Pancreas (tissue), 10 donors: ENCODE data around the gene PDE3B. TPM values are rescaled to one million over a fixed set of nuclear protein-coding genes. Genes with fewer than 3 reads are reported as not detected.

Experiments
- ATAC-seq, 4 donors: fragments of 200-7000 bp; cut with Tn5 transposase; one replicate each; pipeline versions ENCODE4 v1.8.0 to v1.9.1; 2020; ENCODE audit warnings: mild to moderate bottlenecking in 4 of 4, moderate library complexity in 4 of 4
- DNase-seq, 6 donors: peaks; one replicate each; pipeline ENCODE4 v3.0.0-alpha.2; 2020
- FAIRE-seq: peaks from 2 replicates; lab custom pipeline; 2012; peaks lifted over from hg19 to GRCh38; lab: Jason Lieb, UNC
- H3K27ac ChIP-seq, 4 donors: fragments of 200-600 bp; sonication (generic); 1 replicate in 3 of 4; 2 replicates in 1 of 4; pipeline versions ENCODE4 v1.5.0 to v1.8.0; 2020
- H3K27me3 ChIP-seq, 4 donors: fragments of 200-600 bp; one replicate each; pipeline ENCODE4 v1.8.0; 2021
- H3K36me3 ChIP-seq, 3 donors: fragments of 200-600 bp; sonication (generic) in 1 of 3; one replicate each; pipeline versions ENCODE4 v1.5.0 to v1.8.0; 2020 to 2021
- H3K4me1 ChIP-seq, 3 donors: fragments of 200-600 bp; one replicate each; pipeline ENCODE4 v1.8.0; 2021
- H3K4me3 ChIP-seq, 4 donors: fragments of 200-600 bp; sonication (generic) in 2 of 4; one replicate each; pipeline versions ENCODE4 v1.5.0 to v1.8.0; 2020 to 2021
- H3K9me3 ChIP-seq, 4 donors: fragments of 200-600 bp; one replicate each; pipeline ENCODE4 v1.8.0; 2021
- WGBS, 2 donors: extraction: QIAGEN DNeasy Blood & Tissue Kit; methylation state at CpG; one replicate each; pipeline ENCODE4 v1.1.7; 2013; 5-methylcytosine and 5-hydroxymethylcytosine counted together
- intact Hi-C, 3 donors: fragments of 100-400 bp; cut with DNase I; formaldehyde crosslinking; loops; one replicate each; pipeline versions ENCODE4 v1.11.1 to v1.14.2; 2022
- polyA plus RNA-seq, 2 donors: library from polyadenylated mRNA; stranded (reverse); fragments of 200-250 nt; gene quantifications; one replicate each; pipeline ENCODE4 v1.2.3, GENCODE V29; 2013
- total RNA-seq, 6 donors: library from RNA; stranded (reverse); fragmentation: NEBNext Ultra II Directional in 4 of 6; extraction: Animal tissue kit (Norgen Biotek cat#: 25700) in 4 of 6; gene quantifications; one replicate each; pipeline versions ENCODE4 v1.2.1 to v1.2.4, GENCODE V29; 2021 to 2023
- TF ChIP-seq, protein P1 (sequence below), 4 donors: fragments of 200-600 bp; sonication (generic) in 3 of 4; IDR thresholded peaks; one replicate each; pipeline versions ENCODE4 v1.5.0 to v1.8.0; 2021; ENCODE audit warnings: antibody characterized with exemption in 4 of 4
- donor health status: healthy with polysubstance abuse.
- donor health status: DM: no; HTN: no; CAD: no; lungs with moderate emphysema.
- donor health status: DM: no; HTN: no; CAD: no.
- donor health status: control.
- donor health status: control.
- donor health status: Bipolar disorder and iron deficiency.
- donor health status: DM: yes; HTN: yes; CAD: no.
- donor health status: DM: no; HTN: no; CAD: no.
- donor health status: DM: no; HTN: no; CAD: no.
- donor health status: DM: yes; HTN: yes; CAD: no.

PDE3B gene
- total and polyA plus RNA-seq, 8 donors: 5.1 to 14.1 (median 9.6) TPM

DNA sequence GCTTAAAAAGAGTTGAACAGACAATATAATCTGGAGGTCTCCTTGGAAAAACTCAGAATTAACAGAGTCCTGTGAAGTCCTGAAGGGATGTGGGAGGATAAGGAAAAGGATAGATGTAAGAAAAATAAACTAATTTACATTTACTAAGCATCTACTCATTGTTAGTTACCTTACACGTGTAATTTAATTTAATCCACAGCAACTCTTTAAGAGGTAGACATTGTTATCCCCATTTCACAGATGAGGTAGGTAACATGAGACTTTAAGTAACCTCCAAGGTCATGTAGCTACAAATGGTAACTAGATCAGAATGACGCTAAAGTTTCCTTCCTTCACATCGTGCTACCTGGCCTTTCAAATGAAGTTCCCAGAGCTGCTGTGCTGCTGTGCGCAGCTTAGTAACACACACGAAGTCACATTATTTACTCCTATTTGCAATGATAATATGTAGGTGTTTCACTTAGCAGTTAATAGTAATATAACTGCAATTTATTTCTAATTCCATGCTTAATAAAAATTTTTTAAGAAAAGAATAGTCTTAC is 5.7 kb upstream of the PDE3B start:
- Histone ChIP-seq H3K27ac (no peak overlapping the region), H3K9me3 (no peaks in the 10 kb centered on the region), H3K4me1 (peaks cover 0 to 3% (median 0%) of the 10 kb centered on the region in 3 donors), H3K27me3 (no peaks in the 10 kb centered on the region), H3K36me3 (no peaks in the 10 kb centered on the region), H3K4me3 (no peak overlapping the region)
- TF ChIP-seq, protein P1, sequence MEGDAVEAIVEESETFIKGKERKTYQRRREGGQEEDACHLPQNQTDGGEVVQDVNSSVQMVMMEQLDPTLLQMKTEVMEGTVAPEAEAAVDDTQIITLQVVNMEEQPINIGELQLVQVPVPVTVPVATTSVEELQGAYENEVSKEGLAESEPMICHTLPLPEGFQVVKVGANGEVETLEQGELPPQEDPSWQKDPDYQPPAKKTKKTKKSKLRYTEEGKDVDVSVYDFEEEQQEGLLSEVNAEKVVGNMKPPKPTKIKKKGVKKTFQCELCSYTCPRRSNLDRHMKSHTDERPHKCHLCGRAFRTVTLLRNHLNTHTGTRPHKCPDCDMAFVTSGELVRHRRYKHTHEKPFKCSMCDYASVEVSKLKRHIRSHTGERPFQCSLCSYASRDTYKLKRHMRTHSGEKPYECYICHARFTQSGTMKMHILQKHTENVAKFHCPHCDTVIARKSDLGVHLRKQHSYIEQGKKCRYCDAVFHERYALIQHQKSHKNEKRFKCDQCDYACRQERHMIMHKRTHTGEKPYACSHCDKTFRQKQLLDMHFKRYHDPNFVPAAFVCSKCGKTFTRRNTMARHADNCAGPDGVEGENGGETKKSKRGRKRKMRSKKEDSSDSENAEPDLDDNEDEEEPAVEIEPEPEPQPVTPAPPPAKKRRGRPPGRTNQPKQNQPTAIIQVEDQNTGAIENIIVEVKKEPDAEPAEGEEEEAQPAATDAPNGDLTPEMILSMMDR (IDR thresholded peaks at IDR 0.05): no peak
- ATAC-seq (no peak), DNase-seq (no peak), FAIRE-seq (no peak)
- intact Hi-C loops: no loop called here
- WGBS, 2 donors: 77 to 85% methylated on average over 5 of the region's 5 CpGs

DNA sequence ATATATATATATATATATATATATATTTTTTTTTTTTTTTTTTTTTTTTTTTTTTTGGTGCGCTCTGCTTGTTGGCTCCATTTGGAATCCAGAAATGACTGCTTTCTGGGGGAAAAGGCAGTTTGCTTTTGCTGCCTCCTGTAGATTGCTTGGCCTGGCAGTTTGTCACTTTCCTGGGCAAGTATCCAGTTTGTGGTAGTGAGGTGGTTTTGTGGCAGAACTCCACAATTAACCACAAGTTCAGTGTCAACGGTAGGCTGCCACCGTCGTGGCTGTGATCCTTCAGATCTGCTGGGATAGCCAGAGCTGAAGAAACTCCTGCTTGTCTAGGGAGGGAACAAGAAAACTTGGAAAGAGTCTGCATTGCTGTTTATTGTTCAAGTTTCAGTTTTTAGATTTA is 5.0 kb upstream of the PDE3B start:
- FAIRE-seq (no peak), ATAC-seq (no peak), DNase-seq (peak in 2 of 6 donors; percentile 26 to 37)
- no peaks in the 10 kb centered on the region for H3K36me3 ChIP-seq
- intact Hi-C loops: no loop called here
- TF ChIP-seq, protein P1 (IDR thresholded peaks at IDR 0.05): no peak
- no peak overlapping the region for H3K4me3 ChIP-seq
- peaks cover 0 to 3% (median 0%) of the 10 kb centered on the region in 3 donors for H3K4me1 ChIP-seq
- H3K27ac ChIP-seq: no peak overlapping the region
- H3K27me3 ChIP-seq: no peaks in the 10 kb centered on the region
- H3K9me3 ChIP-seq: no peaks in the 10 kb centered on the region
- WGBS, 2 donors: 42 to 44% methylated on average over 4 of the region's 4 CpGs

DNA sequence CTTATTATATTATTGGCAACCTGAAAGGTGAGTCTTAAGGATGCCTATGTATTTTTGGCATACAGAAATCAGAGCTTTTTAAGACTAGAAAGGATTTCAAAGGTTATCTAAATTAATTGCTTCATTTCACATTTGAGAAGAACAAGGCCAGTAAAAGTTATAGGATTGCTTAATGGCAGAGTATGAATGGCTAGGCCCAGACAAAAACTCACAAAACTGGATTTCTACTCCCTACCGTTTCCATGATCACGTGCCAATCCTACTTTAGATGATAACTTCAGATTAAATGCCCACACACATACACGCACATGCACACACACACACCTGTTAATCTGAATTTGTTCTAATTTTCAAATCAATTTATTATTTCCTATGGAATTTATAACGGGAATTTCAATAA is 1.8 kb upstream of the PDE3B start:
- intact Hi-C loops: no loop called here
- WGBS, 2 donors: 52 to 62% methylated on average over 4 of the region's 4 CpGs
- no peak for DNase-seq
- no peak overlapping the region for H3K4me3 ChIP-seq
- H3K27me3 ChIP-seq: no peaks in the 10 kb centered on the region
- TF ChIP-seq, protein P1 (IDR thresholded peaks at IDR 0.05): no peak
- H3K27ac ChIP-seq: no peak overlapping the region
- peaks cover 0 to 10% (median 0%) of the 10 kb centered on the region in 3 donors for H3K4me1 ChIP-seq
- no peaks in the 10 kb centered on the region for H3K9me3 ChIP-seq
- FAIRE-seq: no peak
- H3K36me3 ChIP-seq: no peaks in the 10 kb centered on the region
- ATAC-seq: no peak

DNA sequence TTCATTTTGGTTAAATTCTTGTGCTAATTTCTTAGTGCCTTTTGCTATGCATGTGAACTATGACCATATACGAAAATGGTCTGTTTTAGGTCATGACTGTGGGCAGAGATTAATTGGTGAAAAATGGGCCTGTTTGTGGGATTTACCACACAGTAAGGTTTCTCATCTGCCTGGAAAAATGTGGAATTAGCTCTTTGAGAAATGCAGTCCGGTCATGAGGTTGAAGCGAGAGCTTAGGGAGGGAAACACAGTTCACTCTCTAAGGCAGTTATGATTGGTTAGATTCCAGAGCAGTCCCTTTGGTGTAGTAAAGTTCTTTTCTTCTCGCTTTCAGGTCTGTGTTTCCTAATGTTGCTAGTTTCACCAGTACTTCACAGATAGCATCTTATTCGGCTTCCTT is 1.2 kb upstream of the PDE3B start:
- WGBS, 2 donors: 81 to 83% methylated on average over 5 of the region's 5 CpGs
- TF ChIP-seq, protein P1 (IDR thresholded peaks at IDR 0.05): no peak
- DNase-seq: no peak
- intact Hi-C loops: no loop called here
- no peaks in the 10 kb centered on the region for H3K27me3 ChIP-seq
- no peak for ATAC-seq
- H3K27ac ChIP-seq: no peak overlapping the region
- no peaks in the 10 kb centered on the region for H3K9me3 ChIP-seq
- no peaks in the 10 kb centered on the region for H3K36me3 ChIP-seq
- H3K4me3 ChIP-seq: no peak overlapping the region
- H3K4me1 ChIP-seq: peaks cover 0 to 10% (median 0%) of the 10 kb centered on the region in 3 donors
- FAIRE-seq: no peak

DNA sequence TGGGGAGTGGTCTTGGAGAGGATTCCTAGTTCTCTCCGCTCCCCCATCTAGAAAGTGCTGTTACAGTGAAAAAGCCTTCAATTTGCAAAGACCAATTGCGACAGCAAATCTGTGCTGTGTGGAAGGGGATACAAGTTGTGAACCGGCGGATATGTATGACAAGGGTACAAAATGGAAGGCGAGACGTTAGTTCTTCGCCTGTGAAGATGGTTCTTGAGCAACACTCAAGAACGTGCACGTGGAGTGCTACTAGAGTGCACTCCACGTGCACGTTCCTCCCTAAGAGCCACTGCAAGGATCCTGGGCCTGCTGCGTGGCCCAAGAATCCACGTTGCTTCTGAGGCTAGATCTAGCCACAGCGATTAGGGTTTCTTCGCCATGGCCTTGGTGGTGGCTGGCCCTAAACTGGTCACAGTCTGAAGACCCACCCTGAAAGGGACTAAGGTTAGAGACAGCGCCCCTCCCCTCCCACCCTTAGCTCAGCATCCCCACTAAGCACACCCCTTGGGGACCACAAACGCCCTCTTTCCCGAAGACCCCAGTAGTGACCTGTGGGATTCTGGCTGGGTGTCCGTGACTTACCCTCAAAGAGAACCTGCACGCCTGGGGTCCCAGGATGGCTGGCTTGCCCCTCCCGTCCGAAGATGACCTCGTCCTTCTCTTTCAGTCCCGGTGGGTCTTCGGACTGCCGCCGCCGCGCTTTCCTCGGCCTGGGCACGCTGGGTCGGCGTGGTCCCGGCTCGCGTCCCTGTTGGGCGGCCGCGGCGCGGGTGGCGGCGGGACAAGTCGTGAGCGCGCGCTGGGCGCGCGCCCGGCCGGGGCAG is 519 bp upstream of the PDE3B start:
- intact Hi-C loops: no loop called here
- no peak for ATAC-seq
- Histone ChIP-seq H3K36me3 (no peaks in the 10 kb centered on the region), H3K9me3 (no peaks in the 10 kb centered on the region), H3K27me3 (no peaks in the 10 kb centered on the region), H3K4me3 (peak overlapping the region; percentile 3 to 81 (median 66)), H3K4me1 (peaks cover 0 to 10% (median 0%) of the 10 kb centered on the region in 3 donors), H3K27ac (peak overlapping the region in 2 of 4 donors; percentile 83 to 95)
- no peak for FAIRE-seq
- TF ChIP-seq, protein P1 (IDR thresholded peaks at IDR 0.05): no peak
- WGBS, 2 donors: 22 to 25% methylated on average over 49 to 52 of the region's 52 CpGs
- peak in 1 of 6 donors; percentile 54 for DNase-seq
